ENCODE results near the gene SIL1. TPM values are rescaled to one million over a fixed set of nuclear protein-coding genes. Genes with fewer than 3 reads are reported as not detected.

Gene SIL1
- polyA plus RNA-seq, 1 donor (not counting 4 experiments of a cell fraction or from before 2014, with no cell fraction given), result 45.4 TPM

GRCh38 chr5:138943599-138944173, 254.5 kb downstream of the SIL1 start:
- Histone ChIP-seq H3K9me1 (ENCODE audit: control insufficient read depth, extremely low read depth, insufficient read depth, low read length) (no peaks in the 10 kb centered on the region), H4K20me1 (ENCODE audit: control insufficient read depth, extremely low read depth, insufficient read depth, low read length) (no peaks in the 10 kb centered on the region)
- dilution Hi-C loops (cut with MboI; ENCODE audit: extremely low pct_ligation_motif_present, low sequenced_read_pairs), result no loop called here

GRCh38 chr5:138942861-138943260, 255.3 kb downstream of the SIL1 start:
- no peak overlapping the region for H2AFZ ChIP-seq (ENCODE audit: control insufficient read depth, low read length)
- H3K4me3 ChIP-seq (ENCODE audit: control insufficient read depth in 2 of 3, extremely low read depth in 1 of 3, insufficient read depth in 2 of 3, low read depth in 1 of 3, low read length in 3 of 3), result no peak overlapping the region
- H3K9me3 ChIP-seq (ENCODE audit: control insufficient read depth, low read depth, low read length), result no peaks in the 10 kb centered on the region
- peaks cover 4% of the 10 kb centered on the region for H3K4me1 ChIP-seq (ENCODE audit: control insufficient read depth, extremely low read depth, insufficient read depth, low read length)
- TF ChIP-seq EZH2 (IDR thresholded peaks at IDR 0.05; ENCODE audit: low read length) (no peak), CTCF (optimal IDR thresholded peaks at IDR 0.05 in 1 of 3, IDR thresholded peaks at IDR 0.05 in 1 of 3, conservative IDR thresholded peaks at IDR 0.05 in 1 of 3; ENCODE audit: extremely low read depth in 1 of 3, insufficient read depth in 2 of 3, low read length in 3 of 3) (no peak)
- FAIRE-seq, result no peak
- no peak overlapping the region for H3K4me2 ChIP-seq (ENCODE audit: control insufficient read depth, extremely low read depth, insufficient read depth, low read depth, low read length)
- H3K79me2 ChIP-seq (ENCODE audit: control insufficient read depth, insufficient read depth, low read length), result no peaks in the 10 kb centered on the region
- dilution Hi-C loops (cut with MboI; ENCODE audit: extremely low pct_ligation_motif_present, low sequenced_read_pairs), result no loop called here
- H3K27ac ChIP-seq (ENCODE audit: control insufficient read depth, insufficient read depth, low read length), result no peak overlapping the region
- no peak overlapping the region for H3K9ac ChIP-seq (ENCODE audit: control insufficient read depth, extremely low read depth, insufficient read depth, low read length)
- H3K27me3 ChIP-seq (ENCODE audit: control insufficient read depth, extremely low read depth, insufficient read depth, low read length), result no peaks in the 10 kb centered on the region
- H3K9me1 ChIP-seq (ENCODE audit: control insufficient read depth, extremely low read depth, insufficient read depth, low read length), result no peaks in the 10 kb centered on the region
- no peaks in the 10 kb centered on the region for H4K20me1 ChIP-seq (ENCODE audit: control insufficient read depth, extremely low read depth, insufficient read depth, low read length)
- DNase-seq (ENCODE audit: low read depth, low spot score), result no peak
- peaks cover 1 to 4% of the 10 kb centered on the region in 2 experiments for H3K36me3 ChIP-seq (ENCODE audit: control insufficient read depth in 2 of 2, extremely low read depth in 1 of 2, insufficient read depth in 2 of 2, low read length in 2 of 2)

More at GRCh38 chr5:138943599-138944173, 254.5 kb downstream of the SIL1 start:
- no peak overlapping the region for H2AFZ ChIP-seq (ENCODE audit: control insufficient read depth, low read length)
- no peaks in the 10 kb centered on the region for H3K9me3 ChIP-seq (ENCODE audit: control insufficient read depth, low read depth, low read length)
- no peak overlapping the region for H3K4me3 ChIP-seq (ENCODE audit: control insufficient read depth in 2 of 3, extremely low read depth in 1 of 3, insufficient read depth in 2 of 3, low read depth in 1 of 3, low read length in 3 of 3)
- no peak overlapping the region for H3K4me2 ChIP-seq (ENCODE audit: control insufficient read depth, extremely low read depth, insufficient read depth, low read depth, low read length)
- H3K27ac ChIP-seq (ENCODE audit: control insufficient read depth, insufficient read depth, low read length), result no peak overlapping the region
- H3K79me2 ChIP-seq (ENCODE audit: control insufficient read depth, insufficient read depth, low read length), result no peaks in the 10 kb centered on the region
- DNase-seq (ENCODE audit: low read depth, low spot score) (no peak), FAIRE-seq (no peak)
- H3K27me3 ChIP-seq (ENCODE audit: control insufficient read depth, extremely low read depth, insufficient read depth, low read length), result no peaks in the 10 kb centered on the region
- no peak overlapping the region for H3K9ac ChIP-seq (ENCODE audit: control insufficient read depth, extremely low read depth, insufficient read depth, low read length)
- peaks cover 1 to 4% of the 10 kb centered on the region in 2 experiments for H3K36me3 ChIP-seq (ENCODE audit: control insufficient read depth in 2 of 2, extremely low read depth in 1 of 2, insufficient read depth in 2 of 2, low read length in 2 of 2)
- TF ChIP-seq EZH2 (IDR thresholded peaks at IDR 0.05; ENCODE audit: low read length) (no peak), CTCF (optimal IDR thresholded peaks at IDR 0.05 in 1 of 3, IDR thresholded peaks at IDR 0.05 in 1 of 3, conservative IDR thresholded peaks at IDR 0.05 in 1 of 3; ENCODE audit: extremely low read depth in 1 of 3, insufficient read depth in 2 of 3, low read length in 3 of 3) (no peak)
- H3K4me1 ChIP-seq (ENCODE audit: control insufficient read depth, extremely low read depth, insufficient read depth, low read length), result peaks cover 4% of the 10 kb centered on the region
